Heart left ventricle (tissue), 16 donors: ENCODE data around the gene MAML3. TPM values are rescaled to one million over a fixed set of nuclear protein-coding genes. Genes with fewer than 3 reads are reported as not detected.

Experiments used
- ATAC-seq, 4 donors: fragments of 200-7000 bp; cut with Tn5 transposase; one replicate each; pipeline ENCODE4 v1.9.1; 2020 to 2022; ENCODE audit warnings: moderate library complexity in 4 of 4, mild to moderate bottlenecking in 3 of 4, moderate number of reproducible peaks in 1 of 4
- DNase-seq, 5 donors: peaks; one replicate each; pipeline ENCODE4 v3.0.0-alpha.2; 2020
- H3K27ac ChIP-seq, 12 donors: fragments of 200-600 bp; sonication (generic) in 4 of 12; one replicate each; pipeline versions ENCODE4 v1.5.0 to v1.8.0; 2016 to 2022; ENCODE audit warnings: mild to moderate bottlenecking in 2 of 12
- H3K27me3 ChIP-seq, 9 donors: fragments of 200-600 bp; sonication (generic) in 2 of 9; one replicate each; pipeline versions ENCODE4 v1.5.1 to v1.8.0; 2016 to 2022; ENCODE audit warnings: mild to moderate bottlenecking in 3 of 9
- H3K36me3 ChIP-seq, 9 donors: fragments of 200-600 bp; sonication (generic) in 2 of 9; one replicate each; pipeline versions ENCODE4 v1.5.0 to v1.8.0; 2018 to 2022; ENCODE audit warnings: mild to moderate bottlenecking in 2 of 9
- H3K4me1 ChIP-seq, 12 donors: fragments of 200-600 bp; sonication (generic) in 4 of 12; one replicate each; pipeline versions ENCODE4 v1.5.0 to v1.8.0; 2016 to 2022; ENCODE audit warnings: mild to moderate bottlenecking in 3 of 12
- H3K4me3 ChIP-seq, 12 donors: fragments of 200-600 bp; sonication (generic) in 4 of 12; one replicate each; pipeline versions ENCODE4 v1.5.0 to v1.8.0; 2017 to 2022; ENCODE audit warnings: mild to moderate bottlenecking in 9 of 12, moderate library complexity in 4 of 12
- H3K9me3 ChIP-seq, 12 donors: fragments of 200-600 bp; sonication (generic) in 4 of 12; one replicate each; pipeline versions ENCODE4 v1.5.0 to v1.8.0; 2016 to 2022; ENCODE audit warnings: mild to moderate bottlenecking in 1 of 12
- CTCF ChIP-seq, 12 donors: fragments of 200-600 bp; sonication (generic) in 4 of 12; IDR thresholded peaks; one replicate each; pipeline versions ENCODE4 v1.5.0 to v1.8.0; 2018 to 2022; ENCODE audit warnings: antibody characterized with exemption in 12 of 12, mild to moderate bottlenecking in 5 of 12
- POLR2A ChIP-seq, 2 donors: fragments of 450-650 bp; IDR thresholded peaks; one replicate each; pipeline ENCODE4 v1.6.1; 2017; ENCODE audit warnings: antibody characterized with exemption in 2 of 2, mild to moderate bottlenecking in 2 of 2, moderate library complexity in 2 of 2
- WGBS, 4 donors: extraction: QIAGEN DNeasy Blood & Tissue Kit in 2 of 4; methylation state at CpG; one replicate each; pipeline versions ENCODE4 v1.1.5 to v1.1.7; 2013 to 2018; 5-methylcytosine and 5-hydroxymethylcytosine counted together
- intact Hi-C, 10 donors: fragments of 100-400 bp; cut with DNase I; formaldehyde crosslinking; loops; one replicate each; pipeline versions ENCODE4 v1.11.1 to v1.14.2; 2022
- polyA plus RNA-seq, 2 donors: library from polyadenylated mRNA; stranded (reverse); fragments of 200-250 nt; gene quantifications; one replicate each; pipeline ENCODE4 v1.2.3, GENCODE V29; 2013
- total RNA-seq, 9 donors: library from RNA; depleted of rRNA in 2 of 9; stranded (reverse); fragments of >200 nt in 2 of 9; fragmentation: NEBNext Ultra II Directional in 3 of 9; extraction: Animal tissue kit (Norgen Biotek cat#: 25700) in 3 of 9; gene quantifications; one replicate each; pipeline versions ENCODE4 v1.1.0 to v1.2.4, GENCODE V29; 2016 to 2023
- donor health status: ischemic (EF 13 %, LVEDD 7.1; RV severe dilation, severe dysfunction).
- donor health status: healthy with polysubstance abuse.
- donor health status: DM: no; HTN: yes; CAD: no.
- donor health status: DM: no; HTN: no; CAD: no.
- donor health status: ischemic (EF 25% LVEDD 6.9; RV normal size, moderate dysfunction).
- donor health status: ischemic (EF 25% LVEDD 5.7; RV mildly dilated, moderate dysfunction).
- donor health status: healthy.
- donor health status: DM: yes; HTN: yes; CAD: no.
- donor health status: ischemic (EF 35%, LVEDD 5.7; RV mildly dilated, moderate dysfunction).
- donor health status: nonischemic (EF 11% LVEDD 7.7; RV severe dilation, severe dysfunction).
- donor health status: DM: yes; HTN: yes; CAD: no.
- donor health status: PGD.
- donor health status: ischemic (EF 29% LVEDD 5.4; RV normal size, mild dysfunction).
- donor health status: nonischemic (EF 23%, LVEDD 6.1; RV moderate dilation, normal function).

Gene MAML3
- total and polyA plus RNA-seq, 11 donors = 0.76 to 5.9 (median 2.4) TPM

GRCh38 chr4:139797287-139797686 is 356.7 kb downstream of the MAML3 start:
- ATAC-seq (no peak), DNase-seq (no peak)
- Histone ChIP-seq H3K27me3 (no peaks in the 10 kb centered on the region), H3K4me3 (no peak overlapping the region), H3K4me1 (peaks cover 0 to 22% (median 5%) of the 10 kb centered on the region in 12 donors), H3K9me3 (no peaks in the 10 kb centered on the region), H3K36me3 (no peaks in the 10 kb centered on the region), H3K27ac (no peak overlapping the region)
- intact Hi-C loops = no loop called here
- WGBS, 4 donors = 93 to 99% (median 98%) methylated on average over 2 of the region's 2 CpGs
- no peak for TF ChIP-seq CTCF (IDR thresholded peaks at IDR 0.05)

DNA sequence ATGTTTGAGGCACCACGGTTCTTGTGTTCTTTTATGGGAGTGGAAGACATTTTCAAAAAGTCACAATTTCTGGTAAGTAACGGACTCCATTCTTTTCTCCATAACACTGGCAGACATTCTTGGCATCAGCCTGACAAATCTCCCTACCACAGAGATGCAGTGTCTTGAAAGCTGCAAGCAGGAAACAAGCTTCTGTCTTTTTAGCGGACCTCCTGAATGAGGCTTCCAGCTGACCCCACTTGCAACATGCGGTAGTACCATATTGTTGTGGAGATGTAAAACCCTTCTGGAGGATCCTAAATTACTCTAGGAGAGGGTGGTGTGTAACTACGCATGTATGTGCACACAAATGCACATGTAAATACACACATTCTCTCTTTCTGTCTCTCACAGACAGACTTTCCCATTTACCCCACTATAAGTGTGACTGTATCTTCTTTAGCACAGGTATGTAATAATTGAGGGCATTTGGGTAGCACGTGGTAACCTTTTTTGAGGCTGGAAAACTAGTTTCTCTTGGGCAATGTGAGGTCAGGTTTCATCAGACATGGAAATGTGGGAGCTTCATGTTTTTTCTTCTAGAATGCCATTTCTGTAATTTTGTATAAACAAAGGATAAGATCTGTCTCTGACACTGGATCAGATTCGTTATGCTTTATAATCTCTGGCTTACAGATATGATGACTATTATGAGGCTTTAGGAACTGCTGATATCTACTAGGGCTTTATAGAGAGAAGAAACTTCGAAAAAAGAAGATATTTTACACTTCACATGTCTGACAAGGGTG is 358.3 kb downstream of the MAML3 start:
- H3K27me3 ChIP-seq = no peaks in the 10 kb centered on the region
- peaks cover 0 to 23% (median 5%) of the 10 kb centered on the region in 12 donors for H3K4me1 ChIP-seq
- H3K9me3 ChIP-seq = no peaks in the 10 kb centered on the region
- H3K27ac ChIP-seq = no peak overlapping the region
- TF ChIP-seq POLR2A (IDR thresholded peaks at IDR 0.05) (no peak), CTCF (IDR thresholded peaks at IDR 0.05) (no peak)
- intact Hi-C loops = no loop called here
- H3K36me3 ChIP-seq = no peaks in the 10 kb centered on the region
- ATAC-seq = no peak
- whole genome bisulfite sequencing, 4 donors = 77 to 86% (median 81%) methylated on average over 8 of the region's 8 CpGs
- DNase-seq = no peak
- no peak overlapping the region for H3K4me3 ChIP-seq

DNA sequence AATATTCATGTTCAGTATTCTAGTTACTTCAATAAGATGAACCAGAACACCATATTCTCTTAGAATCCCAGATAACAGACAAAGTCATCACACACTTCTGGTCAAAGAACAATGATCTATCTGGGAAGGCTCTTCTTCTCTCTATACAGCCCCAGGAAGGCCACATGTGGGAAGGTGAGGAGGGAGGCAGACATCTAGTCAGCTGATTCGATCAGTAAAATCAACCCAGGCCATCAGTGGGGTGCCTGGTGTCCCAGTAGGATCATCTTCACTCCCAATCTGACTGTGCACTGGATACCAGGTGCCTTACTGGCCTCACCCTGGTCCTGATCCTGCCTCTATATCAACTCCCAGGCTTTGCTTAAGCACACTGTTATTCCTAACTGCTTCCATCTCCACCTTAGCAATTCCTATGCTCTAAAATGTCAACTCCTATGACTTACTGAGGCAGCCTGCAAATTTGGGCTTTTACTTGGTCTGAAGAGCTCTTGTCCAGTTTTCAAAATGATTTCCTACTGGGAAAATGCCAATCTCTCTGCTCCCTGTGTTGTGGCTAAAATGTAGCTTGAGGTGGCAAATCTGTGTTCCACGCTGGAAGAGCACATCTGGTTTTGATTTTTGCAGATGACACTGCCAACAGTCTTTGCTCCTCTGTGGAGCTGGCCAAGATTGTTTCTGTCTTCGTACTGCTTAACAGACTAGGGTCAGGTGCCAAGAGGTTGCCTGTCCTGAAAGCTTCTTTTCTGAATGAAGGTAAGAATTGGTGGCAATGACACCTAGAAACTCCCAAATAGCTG is 359.6 kb downstream of the MAML3 start:
- peak in 1 of 4 donors; percentile 34 for ATAC-seq
- WGBS, 4 donors = 44 to 49% (median 45%) methylated on average over 3 of the region's 3 CpGs

More for the DNA sequence above, 359.6 kb downstream of the MAML3 start:
- Histone ChIP-seq H3K27ac (no peak overlapping the region), H3K9me3 (no peaks in the 10 kb centered on the region), H3K4me3 (no peak overlapping the region), H3K36me3 (no peaks in the 10 kb centered on the region), H3K4me1 (peaks cover 0 to 23% (median 5%) of the 10 kb centered on the region in 12 donors), H3K27me3 (no peaks in the 10 kb centered on the region)
- intact Hi-C loops = no loop called here
- DNase-seq = no peak
- no peak for TF ChIP-seq POLR2A (IDR thresholded peaks at IDR 0.05)
- no peak for TF ChIP-seq CTCF (IDR thresholded peaks at IDR 0.05)
